Heart left ventricle (tissue), 16 donors: ENCODE measurements around the gene NMB. TPM values are rescaled to one million over a fixed set of nuclear protein-coding genes. Genes with fewer than 3 reads are reported as not detected.

ENCODE experiments used
- ATAC-seq, 4 donors: fragments of 200-7000 bp; cut with Tn5 transposase; one replicate each; pipeline ENCODE4 v1.9.1; 2020 to 2022; ENCODE audit warnings: moderate library complexity in 4 of 4, mild to moderate bottlenecking in 3 of 4, moderate number of reproducible peaks in 1 of 4
- DNase-seq, 5 donors: peaks; one replicate each; pipeline ENCODE4 v3.0.0-alpha.2; 2020
- H3K27ac ChIP-seq, 12 donors: fragments of 200-600 bp; sonication (generic) in 4 of 12; one replicate each; pipeline versions ENCODE4 v1.5.0 to v1.8.0; 2016 to 2022; ENCODE audit warnings: mild to moderate bottlenecking in 2 of 12
- H3K27me3 ChIP-seq, 9 donors: fragments of 200-600 bp; sonication (generic) in 2 of 9; one replicate each; pipeline versions ENCODE4 v1.5.1 to v1.8.0; 2016 to 2022; ENCODE audit warnings: mild to moderate bottlenecking in 3 of 9
- H3K36me3 ChIP-seq, 9 donors: fragments of 200-600 bp; sonication (generic) in 2 of 9; one replicate each; pipeline versions ENCODE4 v1.5.0 to v1.8.0; 2018 to 2022; ENCODE audit warnings: mild to moderate bottlenecking in 2 of 9
- H3K4me1 ChIP-seq, 12 donors: fragments of 200-600 bp; sonication (generic) in 4 of 12; one replicate each; pipeline versions ENCODE4 v1.5.0 to v1.8.0; 2016 to 2022; ENCODE audit warnings: mild to moderate bottlenecking in 3 of 12
- H3K4me3 ChIP-seq, 12 donors: fragments of 200-600 bp; sonication (generic) in 4 of 12; one replicate each; pipeline versions ENCODE4 v1.5.0 to v1.8.0; 2017 to 2022; ENCODE audit warnings: mild to moderate bottlenecking in 9 of 12, moderate library complexity in 4 of 12
- H3K9me3 ChIP-seq, 12 donors: fragments of 200-600 bp; sonication (generic) in 4 of 12; one replicate each; pipeline versions ENCODE4 v1.5.0 to v1.8.0; 2016 to 2022; ENCODE audit warnings: mild to moderate bottlenecking in 1 of 12
- CTCF ChIP-seq, 12 donors: fragments of 200-600 bp; sonication (generic) in 4 of 12; IDR thresholded peaks; one replicate each; pipeline versions ENCODE4 v1.5.0 to v1.8.0; 2018 to 2022; ENCODE audit warnings: antibody characterized with exemption in 12 of 12, mild to moderate bottlenecking in 5 of 12
- POLR2A ChIP-seq, 2 donors: fragments of 450-650 bp; IDR thresholded peaks; one replicate each; pipeline ENCODE4 v1.6.1; 2017; ENCODE audit warnings: antibody characterized with exemption in 2 of 2, mild to moderate bottlenecking in 2 of 2, moderate library complexity in 2 of 2
- WGBS, 4 donors: extraction: QIAGEN DNeasy Blood & Tissue Kit in 2 of 4; methylation state at CpG; one replicate each; pipeline versions ENCODE4 v1.1.5 to v1.1.7; 2013 to 2018; 5-methylcytosine and 5-hydroxymethylcytosine counted together
- intact Hi-C, 10 donors: fragments of 100-400 bp; cut with DNase I; formaldehyde crosslinking; loops; one replicate each; pipeline versions ENCODE4 v1.11.1 to v1.14.2; 2022
- long read RNA-seq, 3 donors: library from polyadenylated mRNA; unstranded; transcript quantifications; one replicate each; pipeline ENCODE4 v2.0.0, GENCODE V29; 2020 to 2021
- polyA plus RNA-seq, 2 donors: library from polyadenylated mRNA; stranded (reverse); fragments of 200-250 nt; gene quantifications; one replicate each; pipeline ENCODE4 v1.2.3, GENCODE V29; 2013
- total RNA-seq, 9 donors: library from RNA; depleted of rRNA in 2 of 9; stranded (reverse); fragments of >200 nt in 2 of 9; fragmentation: NEBNext Ultra II Directional in 3 of 9; extraction: Animal tissue kit (Norgen Biotek cat#: 25700) in 3 of 9; gene quantifications; one replicate each; pipeline versions ENCODE4 v1.1.0 to v1.2.4, GENCODE V29; 2016 to 2023
- donor health status: ischemic (EF 13 %, LVEDD 7.1; RV severe dilation, severe dysfunction).
- donor health status: healthy with polysubstance abuse.
- donor health status: DM: no; HTN: yes; CAD: no.
- donor health status: DM: no; HTN: no; CAD: no.
- donor health status: ischemic (EF 25% LVEDD 6.9; RV normal size, moderate dysfunction).
- donor health status: ischemic (EF 25% LVEDD 5.7; RV mildly dilated, moderate dysfunction).
- donor health status: healthy.
- donor health status: DM: yes; HTN: yes; CAD: no.
- donor health status: ischemic (EF 35%, LVEDD 5.7; RV mildly dilated, moderate dysfunction).
- donor health status: nonischemic (EF 11% LVEDD 7.7; RV severe dilation, severe dysfunction).
- donor health status: DM: yes; HTN: yes; CAD: no.
- donor health status: PGD.
- donor health status: ischemic (EF 29% LVEDD 5.4; RV normal size, mild dysfunction).
- donor health status: nonischemic (EF 23%, LVEDD 6.1; RV moderate dilation, normal function).

Gene NMB
- total RNA-seq: 1 to 10 TPM; 1.4 to 8.6 (median 2.8) TPM
- polyA plus RNA-seq: 1 to 10 TPM; 3.9 to 6.6 TPM
- long read RNA-seq, donor 1, partial matches to known transcripts: 0 of 2 reads
- long read RNA-seq, donor 1, other reads (novel, unspliced or antisense): 1 of 2 reads
- long read RNA-seq, donor 2: 0 reads
- long read RNA-seq, donor 3, transcript NMB-201 (3 exons, 1,007 nt): major isoform, 7 of 7 reads
- long read RNA-seq, donor 3, partial matches to known transcripts: 0 of 7 reads
- long read RNA-seq, donor 3, other reads (novel, unspliced or antisense): 0 of 7 reads

DNA sequence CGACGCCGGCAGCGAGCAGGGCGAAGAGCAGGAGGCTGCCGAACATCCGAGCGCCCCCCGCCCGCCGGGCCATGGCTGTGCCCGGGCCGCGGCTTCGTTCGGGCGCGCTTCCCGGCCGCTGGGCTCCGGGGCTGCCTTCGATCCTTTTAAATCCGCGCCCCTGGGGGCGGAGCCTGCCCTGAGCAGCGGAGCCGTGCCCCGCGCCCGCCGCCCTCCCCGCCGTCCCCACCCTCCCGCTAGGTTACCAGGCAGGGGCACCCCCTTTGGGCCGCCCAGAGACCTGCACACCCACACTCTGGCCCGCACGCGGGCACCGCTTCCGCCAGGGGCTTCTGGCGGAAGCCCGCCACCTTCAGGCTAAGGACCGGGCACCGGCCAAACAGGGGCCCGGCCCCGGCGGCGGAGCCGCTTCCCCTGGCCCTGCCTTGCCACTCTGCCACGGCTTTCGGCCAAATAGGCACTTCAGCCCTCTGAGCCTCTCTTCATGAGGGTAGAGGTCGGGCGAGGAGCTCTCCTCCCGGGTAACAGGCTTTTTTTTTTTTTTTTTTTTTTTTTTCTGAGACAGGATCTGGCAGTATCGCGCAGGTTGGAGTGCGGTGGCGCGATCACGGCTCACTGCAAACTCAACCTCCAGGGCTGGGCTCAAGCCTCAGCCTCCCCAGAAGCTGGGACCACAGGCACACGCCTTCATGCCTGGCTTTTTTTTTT lies at the start of gene NMB:
Gene NMB, minus strand, starts transcription at position 120 of the 708 bp plus-strand sequence. Its CDS starts 47 bp downstream, at position 73.
- peak; percentile 36 to 72 (median 66) for ATAC-seq
- H3K9me3 ChIP-seq: no peaks in the 10 kb centered on the region
- H3K27me3 ChIP-seq: no peaks in the 10 kb centered on the region
- WGBS, 4 donors: 1% methylated on average over 26 to 61 of the region's 61 CpGs
- peak; percentile 78 to 88 (median 83) for DNase-seq
- intact Hi-C loops: loop anchor here (2.0 to 10.0 kb wide), 14 partner anchors 44 to 277 kb away; partner anchors contain the start of genes ALPK3 (in 4 of the 10), SEC11A (in 4 of the 10), ZNF592 (in 1 of the 10) and ZSCAN2 (in 1 of the 10)
- H3K27ac ChIP-seq: peak within 1 kb of the TSS; percentile 16 to 90 (median 78)
- peaks cover 0 to 6% (median 0%) of the 10 kb centered on the region in 9 donors for H3K36me3 ChIP-seq
- peak; percentile 32 to 84 (median 52) for TF ChIP-seq CTCF (IDR thresholded peaks at IDR 0.05)
- peak in 1 of 2 donors; percentile 49 for TF ChIP-seq POLR2A (IDR thresholded peaks at IDR 0.05)
- peaks cover 0 to 40% (median 20%) of the 10 kb centered on the region in 12 donors for H3K4me1 ChIP-seq
- H3K4me3 ChIP-seq: peak within 1 kb of the TSS; percentile 6 to 87 (median 70)

DNA sequence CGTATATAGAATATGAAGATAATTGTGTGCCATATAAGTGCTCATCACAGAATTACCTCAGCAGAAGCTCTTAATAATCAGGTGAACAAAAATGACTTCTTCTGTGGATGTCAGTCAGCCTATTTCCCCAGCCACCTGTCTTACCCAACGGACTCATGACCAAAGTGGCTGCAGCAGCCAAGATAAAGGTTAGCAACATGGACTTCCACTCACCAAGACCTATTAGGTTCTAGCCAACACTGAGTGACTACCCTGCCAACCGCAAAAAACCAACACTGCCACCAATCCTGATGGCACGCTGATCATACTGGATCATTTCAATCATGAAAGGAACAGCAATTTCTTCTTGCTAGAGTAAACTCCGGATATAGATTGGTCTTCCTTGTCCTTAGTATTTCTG lies 45.8 kb upstream of the NMB start:
- Histone ChIP-seq H3K4me1 (peaks cover 3 to 52% (median 17%) of the 10 kb centered on the region in 12 donors), H3K9me3 (no peaks in the 10 kb centered on the region), H3K27ac (peak overlapping the region in 1 of 12 donors; percentile 50), H3K27me3 (no peaks in the 10 kb centered on the region), H3K36me3 (peaks cover 0 to 10% (median 0%) of the 10 kb centered on the region in 9 donors), H3K4me3 (no peak overlapping the region)
- WGBS, 4 donors: 88 to 94% (median 91%) methylated on average over 5 of the region's 5 CpGs
- intact Hi-C loops: loop anchor here in 2 of 10 donors (5.0 kb wide), 4 partner anchors 43 to 223 kb away; partner anchors contain the start of genes ALPK3 (in 1 of the 2), NMB (in 1 of the 2) and ZNF592 (in 1 of the 2)
- DNase-seq (no peak), ATAC-seq (no peak)
- TF ChIP-seq CTCF (IDR thresholded peaks at IDR 0.05) (no peak), POLR2A (IDR thresholded peaks at IDR 0.05) (no peak)

GRCh38 chr15:84702961-84703482 lies 45.0 kb upstream of the NMB start:
- Histone ChIP-seq H3K36me3 (peaks cover 0 to 4% (median 0%) of the 10 kb centered on the region in 9 donors), H3K9me3 (no peaks in the 10 kb centered on the region), H3K4me1 (peaks cover 3 to 60% (median 17%) of the 10 kb centered on the region in 12 donors), H3K27me3 (no peaks in the 10 kb centered on the region), H3K27ac (peak overlapping the region in 7 of 12 donors; percentile 28 to 50 (median 38)), H3K4me3 (no peak overlapping the region)
- intact Hi-C loops: loop anchor here in 2 of 10 donors (5.0 kb wide), 4 partner anchors 44 to 224 kb away; partner anchors contain the start of genes ALPK3 (in 1 of the 2), NMB (in 1 of the 2) and ZNF592 (in 1 of the 2)
- WGBS, 4 donors: 9 to 17% (median 11%) methylated on average over 4 of the region's 4 CpGs
- ATAC-seq (peak; percentile 76 to 94 (median 91)), DNase-seq (peak in 4 of 5 donors; percentile 69 to 73 (median 71))
- no peak for TF ChIP-seq CTCF (IDR thresholded peaks at IDR 0.05)
- TF ChIP-seq POLR2A (IDR thresholded peaks at IDR 0.05): no peak
